HepG2 (cell line): ENCODE results near the gene C2CD3. TPM values are rescaled to one million over a fixed set of nuclear protein-coding genes. Genes with fewer than 3 reads are reported as not detected.

Source experiments
- ASH2L ChIP-seq: fragments of 300-600, 200-600 bp; sonication (generic); IDR thresholded peaks from 2 replicates; pipeline ENCODE4 v1.7.0; 2017; ENCODE audit warnings: low read depth, mild to moderate bottlenecking, moderate library complexity, mixed read lengths, low read length; ENCODE audit not compliant: insufficient read length
- CCAR2 ChIP-seq: fragments of 200-400 bp; formaldehyde crosslinking; optimal IDR thresholded peaks from 2 replicates; pipeline ENCODE3; 2018; ENCODE audit warnings: low read depth, mild to moderate bottlenecking, low read length, moderate library complexity
- EP300 ChIP-seq, 3 experiments: sonication (generic) in 1 of 3; formaldehyde crosslinking in 1 of 3; IDR thresholded peaks; 2 replicates each; pipeline versions ENCODE4 v1.5.1 to v1.6.1; 2011 to 2020; ENCODE audit warnings: low read depth in 2 of 3, low read length in 2 of 3, borderline replicate concordance in 1 of 3, improper control_type of control experiment in 1 of 3, mild to moderate bottlenecking in 1 of 3, missing genetic modification reagents in 1 of 3, moderate library complexity in 1 of 3
- FOXP1 ChIP-seq, 2 experiments: fragments of 450-650 bp in 1 of 2; IDR thresholded peaks; 2 replicates each; pipeline ENCODE4 v1.6.1; 2017 to 2018; ENCODE audit warnings: antibody characterized with exemption in 1 of 2
- HNRNPH1 ChIP-seq: fragments of 200-400 bp; formaldehyde crosslinking; optimal IDR thresholded peaks from 2 replicates; pipeline ENCODE3; 2017; ENCODE audit warnings: mild to moderate bottlenecking, low read depth, low read length
- NFIC ChIP-seq: IDR thresholded peaks from 2 replicates; pipeline ENCODE4 v1.6.1; 2012; ENCODE audit warnings: mild to moderate bottlenecking, low read length, inconsistent platforms
- PTBP1 ChIP-seq: fragments of 200-400 bp; formaldehyde crosslinking; IDR thresholded peaks from 2 replicates; pipeline ENCODE4 v1.6.1; 2018; ENCODE audit warnings: low read length, low read depth; ENCODE audit not compliant: poor library complexity, severe bottlenecking
- THAP9 ChIP-seq: sonication (generic); formaldehyde crosslinking; IDR thresholded peaks from 2 replicates; pipeline ENCODE4; 2020; ENCODE audit warnings: missing genetic modification reagents, mild to moderate bottlenecking, borderline replicate concordance
- ZBTB21 ChIP-seq: sonication (generic); formaldehyde crosslinking; IDR thresholded peaks from 2 replicates; pipeline ENCODE4 v1.4.0; 2020; ENCODE audit warnings: missing genetic modification reagents
- ZFP82 ChIP-seq: sonication (generic); formaldehyde crosslinking; IDR thresholded peaks from 2 replicates; pipeline ENCODE4 v1.5.1; 2020; ENCODE audit warnings: mild to moderate bottlenecking, missing genetic modification reagents, borderline replicate concordance
- ZNF274 ChIP-seq: sonication (generic); formaldehyde crosslinking; IDR thresholded peaks from 2 replicates; pipeline ENCODE4 v1.5.1; 2020; ENCODE audit warnings: mild to moderate bottlenecking, missing genetic modification reagents
- ZNF317 ChIP-seq: sonication (generic); formaldehyde crosslinking; IDR thresholded peaks from 2 replicates; pipeline ENCODE4 v1.5.0; 2020; ENCODE audit warnings: mild to moderate bottlenecking, missing genetic modification reagents
- ZNF790 ChIP-seq: sonication (generic); formaldehyde crosslinking; IDR thresholded peaks from 2 replicates; pipeline ENCODE4 v1.8.0; 2022; ENCODE audit warnings: missing genetic modification reagents, mild to moderate bottlenecking, borderline replicate concordance
- polyA plus RNA-seq, 8 experiments: library from polyadenylated mRNA; depleted of rRNA in 3 of 8; stranded (reverse) in 7 of 8; unstranded in 1 of 8; fragments of >200 nt; fragmentation: Illumina TruSeq in 4 of 8; extraction: Trizol in 4 of 8; gene quantifications; 2 replicates each; pipeline versions ENCODE4 v1.2.1 to v1.2.3, GENCODE V29; 2011 to 2016; ENCODE audit warnings: low read depth in 4 of 8, missing spikeins in 1 of 8, mixed read lengths in 1 of 8; ENCODE audit not compliant: insufficient read depth in 1 of 8
- total RNA-seq, 5 experiments: library from RNA; depleted of rRNA; stranded (reverse); fragments of >200 nt; fragmentation: Illumina TruSeq; extraction: Trizol; gene quantifications; 2 replicates each; pipeline ENCODE4 v1.2.3, GENCODE V29; 2016; ENCODE audit warnings: low read depth in 1 of 5

Gene C2CD3
- total and polyA plus RNA-seq, 2 of the 13 experiments (the other 11 are each of a cell fraction or from before 2014, with no cell fraction given), result 5.5 to 6.4 TPM

GRCh38 chr11:74205181-74205580, 34.4 kb upstream of the C2CD3 start (continued):
- TF ChIP-seq FOXP1 (IDR thresholded peaks at IDR 0.05), result no peak
- no peak for TF ChIP-seq FOXP1 (CRISPR knock-in tag; IDR thresholded peaks at IDR 0.05)
- TF ChIP-seq ZNF790 (CRISPR knock-in tag), result no peak
- no peak for TF ChIP-seq CCAR2
- TF ChIP-seq ZNF274, result no peak
- no peak for TF ChIP-seq PTBP1
- no peak for TF ChIP-seq HNRNPH1
- TF ChIP-seq ASH2L, result no peak
- no peak for TF ChIP-seq EP300 (IDR thresholded peaks at IDR 0.05; ENCODE audit: low read depth in 2 of 2, low read length in 2 of 2)
- TF ChIP-seq EP300 (CRISPR knock-in tag; IDR thresholded peaks at IDR 0.05; ENCODE audit: borderline replicate concordance), result no peak
- no peak for TF ChIP-seq THAP9 (CRISPR knock-in tag)
- TF ChIP-seq ZNF317 (CRISPR knock-in tag), result no peak
- no peak for TF ChIP-seq NFIC
- no peak for TF ChIP-seq ZBTB21 (CRISPR knock-in tag)
- no peak for TF ChIP-seq ZFP82 (CRISPR knock-in tag)
- TF ChIP-seq, all 625 proteins: peak for 0
